Measurements from ENCODE around the gene LRP1B. TPM values are rescaled to one million over a fixed set of nuclear protein-coding genes. Genes with fewer than 3 reads are reported as not detected.

Gene LRP1B
- total and polyA plus RNA-seq, 2 of the 8 experiments (the other 6 are each of a cell fraction or from before 2014, with no cell fraction given) = 0.03 TPM; not detected in 1

DNA sequence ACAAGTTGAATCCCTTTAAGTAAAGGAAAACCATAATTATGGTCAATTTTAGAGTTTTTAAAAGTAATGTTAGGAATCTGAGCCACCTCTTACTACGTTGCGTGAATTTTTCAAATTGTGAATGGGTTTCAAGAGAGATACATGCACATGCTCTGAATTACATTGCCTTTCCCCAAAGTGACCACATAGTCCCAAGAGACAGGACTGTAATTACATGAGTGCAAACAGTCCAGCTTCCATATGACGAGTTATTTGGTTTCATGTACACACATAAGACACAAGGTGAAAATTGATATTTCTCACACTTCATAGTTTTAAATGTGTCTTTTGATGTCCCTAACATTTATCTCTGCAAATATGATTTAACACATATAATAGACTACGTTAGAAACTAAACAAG lies 850.8 kb downstream of the LRP1B start:
- Histone ChIP-seq H3K9ac (replicated peaks in 1 of 4; ENCODE audit: extremely low read depth in 1 of 4, low read depth in 3 of 4, low read length in 3 of 4) (no peak overlapping the region), H2BK5ac (ENCODE audit: low read depth, low read length) (no peak overlapping the region), H3K27me3 (replicated peaks in 1 of 4; ENCODE audit: control insufficient read depth in 3 of 4, extremely low read depth in 1 of 4, insufficient read depth in 3 of 4, low read length in 3 of 4) (no peaks in the 10 kb centered on the region), H3K27ac (ENCODE audit: low read depth, low read length) (no peak overlapping the region), H2BK15ac (ENCODE audit: low read length) (no peak overlapping the region), H3K4me2 (ENCODE audit: insufficient read depth in 1 of 2, low read depth in 2 of 2, low read length in 2 of 2) (no peak overlapping the region), H4K8ac (ENCODE audit: extremely low read depth, insufficient read depth, low read length) (no peak overlapping the region), H3K23ac (ENCODE audit: insufficient read length) (no peak overlapping the region), H3K23me2 (ENCODE audit: low read depth, low read length) (no peaks in the 10 kb centered on the region), H2BK12ac (ENCODE audit: low read depth, low read length) (no peak overlapping the region), H3K18ac (ENCODE audit: extremely low read depth, low read length) (no peak overlapping the region), H3K56ac (replicated peaks; ENCODE audit: insufficient read length, low read depth, low read length) (no peak overlapping the region), H3K79me1 (ENCODE audit: low read depth, low read length) (no peaks in the 10 kb centered on the region), H3K79me2 (ENCODE audit: control insufficient read depth in 1 of 2, insufficient read depth in 2 of 2, low read length in 2 of 2) (no peaks in the 10 kb centered on the region), H2AK5ac (ENCODE audit: low read depth, low read length) (no peak overlapping the region), H3K9me3 (ENCODE audit: insufficient read depth in 2 of 2, low read depth in 1 of 2, low read length in 1 of 2) (no peaks in the 10 kb centered on the region), H3K4me3 (ENCODE audit: extremely low read depth in 1 of 4, insufficient read depth in 2 of 4, low read depth in 3 of 4, low read length in 4 of 4) (no peak overlapping the region), H4K20me1 (replicated peaks in 1 of 2; ENCODE audit: control insufficient read depth in 1 of 2, insufficient read depth in 2 of 2, low read length in 2 of 2) (no peaks in the 10 kb centered on the region), H2AFZ (ENCODE audit: low read length) (no peak overlapping the region), H4K5ac (ENCODE audit: insufficient read length, low read depth, low read length) (no peak overlapping the region), H3K4ac (replicated peaks; ENCODE audit: insufficient read length, low read depth, low read length) (no peak overlapping the region), H2BK120ac (replicated peaks; ENCODE audit: low read depth, low read length) (no peak overlapping the region), H4K91ac (replicated peaks; ENCODE audit: insufficient read length, low read length) (no peak overlapping the region), H3K36me3 (ENCODE audit: control insufficient read depth in 2 of 4, insufficient read depth in 4 of 4, low read length in 3 of 4) (no peaks in the 10 kb centered on the region), H2BK20ac (ENCODE audit: low read length) (no peak overlapping the region), H3K14ac (ENCODE audit: insufficient read length) (no peak overlapping the region), H3K4me1 (replicated peaks in 1 of 4; ENCODE audit: control insufficient read depth in 3 of 4, insufficient read depth in 4 of 4, low read length in 3 of 4) (no peaks in the 10 kb centered on the region)
- POLR2A ChIA-PET (ENCODE audit: partially characterized antibody) = no interaction called here
- FAIRE-seq (no peak), DNase-seq (ENCODE audit: low read depth in 1 of 2, low spot score in 2 of 2) (no peak)
- CTCF ChIA-PET (ENCODE audit: partially characterized antibody) = no interaction called here
- 92% methylated on average over 4 of the region's 4 CpGs; no CpG with 5 or more reads in 1 of the 2 experiments for WGBS, 2 experiments (ENCODE audit: extremely low coverage in 1 of 2, insufficient coverage in 1 of 2, insufficient read length in 1 of 2, insufficient replicate concordance in 2 of 2, low coverage in 1 of 2, low lambda C conversion rate in 2 of 2, missing lambda C conversion rate in 1 of 2)
- no peak for TF ChIP-seq CEBPB (IDR thresholded peaks at IDR 0.05; ENCODE audit: low read depth, low read length)
- no peak for TF ChIP-seq SUZ12 (IDR thresholded peaks at IDR 0.05; ENCODE audit: low read length)
- TF ChIP-seq, protein P1, sequence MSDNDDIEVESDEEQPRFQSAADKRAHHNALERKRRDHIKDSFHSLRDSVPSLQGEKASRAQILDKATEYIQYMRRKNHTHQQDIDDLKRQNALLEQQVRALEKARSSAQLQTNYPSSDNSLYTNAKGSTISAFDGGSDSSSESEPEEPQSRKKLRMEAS (IDR thresholded peaks at IDR 0.05) = no peak
- no peak for TF ChIP-seq TCF12 (IDR thresholded peaks at IDR 0.05; ENCODE audit: low read depth, low read length)
- TF ChIP-seq POLR2AphosphoS5 (IDR thresholded peaks at IDR 0.05; ENCODE audit: low read depth, low read length) = no peak
- TF ChIP-seq SIX5 (IDR thresholded peaks at IDR 0.05; ENCODE audit: low read depth, low read length) = no peak
- TF ChIP-seq, protein P2, sequence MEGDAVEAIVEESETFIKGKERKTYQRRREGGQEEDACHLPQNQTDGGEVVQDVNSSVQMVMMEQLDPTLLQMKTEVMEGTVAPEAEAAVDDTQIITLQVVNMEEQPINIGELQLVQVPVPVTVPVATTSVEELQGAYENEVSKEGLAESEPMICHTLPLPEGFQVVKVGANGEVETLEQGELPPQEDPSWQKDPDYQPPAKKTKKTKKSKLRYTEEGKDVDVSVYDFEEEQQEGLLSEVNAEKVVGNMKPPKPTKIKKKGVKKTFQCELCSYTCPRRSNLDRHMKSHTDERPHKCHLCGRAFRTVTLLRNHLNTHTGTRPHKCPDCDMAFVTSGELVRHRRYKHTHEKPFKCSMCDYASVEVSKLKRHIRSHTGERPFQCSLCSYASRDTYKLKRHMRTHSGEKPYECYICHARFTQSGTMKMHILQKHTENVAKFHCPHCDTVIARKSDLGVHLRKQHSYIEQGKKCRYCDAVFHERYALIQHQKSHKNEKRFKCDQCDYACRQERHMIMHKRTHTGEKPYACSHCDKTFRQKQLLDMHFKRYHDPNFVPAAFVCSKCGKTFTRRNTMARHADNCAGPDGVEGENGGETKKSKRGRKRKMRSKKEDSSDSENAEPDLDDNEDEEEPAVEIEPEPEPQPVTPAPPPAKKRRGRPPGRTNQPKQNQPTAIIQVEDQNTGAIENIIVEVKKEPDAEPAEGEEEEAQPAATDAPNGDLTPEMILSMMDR (IDR thresholded peaks at IDR 0.05; ENCODE audit: control extremely low read depth in 1 of 3, insufficient read depth in 1 of 3, low read depth in 1 of 3, low read length in 3 of 3) = no peak
- TF ChIP-seq TBP (IDR thresholded peaks at IDR 0.05; ENCODE audit: low read depth, low read length) = no peak
- no peak for TF ChIP-seq FOSL1 (IDR thresholded peaks at IDR 0.05; ENCODE audit: insufficient read depth, low read depth, low read length)
- no peak for TF ChIP-seq KDM4A (IDR thresholded peaks at IDR 0.05; ENCODE audit: low read depth, low read length, severe bottlenecking)

Measured in H1 (cell line).